Measurements from ENCODE around the gene ZNF32.
"Not testable (repeated sequence)": the region's sequence is repeated elsewhere in the genome, so short reads cannot be mapped to it uniquely, and the experiment has no call there.

ZNF32 gene

GRCh38 chr10:43680035-43680434, 31.4 kb upstream of the ZNF32 start:
- DNase-seq (ENCODE audit: low read depth in 2 of 2): no peak

GRCh38 chr10:43679509-43679908, 30.8 kb upstream of the ZNF32 start:
- no peak for DNase-seq (ENCODE audit: low read depth in 2 of 2)

- no peak for DNase-seq (ENCODE audit: low read depth in 2 of 2)
These were observed 30.0 kb upstream of the ZNF32 start for GRCh38 chr10:43678654-43679053.

- no peak for DNase-seq (ENCODE audit: low read depth in 2 of 2)
These were observed 28.2 kb upstream of the ZNF32 start for GRCh38 chr10:43676901-43677300.

GRCh38 chr10:43676331-43676730, 27.6 kb upstream of the ZNF32 start:
- DNase-seq (ENCODE audit: low read depth in 2 of 2): no peak

GRCh38 chr10:43674553-43675210, 26.0 kb upstream of the ZNF32 start:
- DNase-seq (ENCODE audit: low read depth in 2 of 2): no peak

GRCh38 chr10:43673471-43673870, 24.8 kb upstream of the ZNF32 start:
- DNase-seq (ENCODE audit: low read depth in 2 of 2): no peak

GRCh38 chr10:43671659-43672531, 23.2 kb upstream of the ZNF32 start:
- no peak for DNase-seq (ENCODE audit: low read depth in 2 of 2)

- no peak for DNase-seq (ENCODE audit: low read depth in 2 of 2)
These were observed 20.7 kb upstream of the ZNF32 start for GRCh38 chr10:43669386-43669785.

GRCh38 chr10:43667761-43668386, 19.2 kb upstream of the ZNF32 start:
- DNase-seq (ENCODE audit: low read depth in 2 of 2): no peak

GRCh38 chr10:43667317-43667731, 18.6 kb upstream of the ZNF32 start:
- DNase-seq (ENCODE audit: low read depth in 2 of 2): no peak

GRCh38 chr10:43666552-43666951, 17.9 kb upstream of the ZNF32 start:
- DNase-seq (ENCODE audit: low read depth in 2 of 2): no peak

GRCh38 chr10:43665054-43665453, 16.4 kb upstream of the ZNF32 start:
- no peak for DNase-seq (ENCODE audit: low read depth in 2 of 2)

- DNase-seq (ENCODE audit: low read depth in 2 of 2): no peak
These were observed 9.5 kb upstream of the ZNF32 start for GRCh38 chr10:43658227-43658626.

- no peak for DNase-seq (ENCODE audit: low read depth in 2 of 2)
These were observed 6.6 kb upstream of the ZNF32 start for GRCh38 chr10:43655311-43655710.

- no peak for DNase-seq (ENCODE audit: low read depth in 2 of 2)
These were observed 5.1 kb upstream of the ZNF32 start for GRCh38 chr10:43653746-43654145.

- no peak for DNase-seq (ENCODE audit: low read depth in 2 of 2)
These were observed 473 bp upstream of the ZNF32 start for GRCh38 chr10:43649185-43649523.

- no peak for DNase-seq (ENCODE audit: low read depth in 2 of 2)
These were observed 635 bp downstream of the ZNF32 start for GRCh38 chr10:43648095-43648397.

GRCh38 chr10:43647576-43647975, 1.1 kb downstream of the ZNF32 start:
- no peak for DNase-seq (ENCODE audit: low read depth in 2 of 2)

- no peak for DNase-seq (ENCODE audit: low read depth in 2 of 2)
These were observed 2.8 kb downstream of the ZNF32 start for GRCh38 chr10:43645866-43646265.

- DNase-seq (ENCODE audit: low read depth in 2 of 2): no peak
These were observed 4.4 kb downstream of the ZNF32 start for GRCh38 chr10:43644252-43644651.

- DNase-seq (ENCODE audit: low read depth in 2 of 2): no peak
These were observed 8.1 kb downstream of the ZNF32 start for GRCh38 chr10:43640603-43641002.

GRCh38 chr10:43635816-43636215, 12.9 kb downstream of the ZNF32 start:
- not testable (repeated sequence) for DNase-seq (ENCODE audit: low read depth in 2 of 2)
